HL-60 (cell line): Measurements from ENCODE around the gene ROR2.

Experiments used
- DNase-seq, 2 experiments: peaks; one replicate each; pipeline ENCODE4 v3.0.0-alpha.2; 2010 to 2020; ENCODE audit warnings: low read depth in 1 of 2, low spot score in 1 of 2
- H3K27ac ChIP-seq: fragments of 250-450 bp; sonication (Bioruptor Pico); replicated peaks from 2 replicates; pipeline ENCODE4 v1.5.1; 2020; ENCODE audit warnings: mild to moderate bottlenecking, moderate library complexity
- H3K27me3 ChIP-seq: fragments of 250-450 bp; sonication (Bioruptor Pico); 2 replicates; pipeline ENCODE4 v1.5.1; 2021; ENCODE audit warnings: mild to moderate bottlenecking, moderate library complexity; ENCODE audit not compliant: insufficient read depth, poor library complexity, severe bottlenecking
- H3K4me3 ChIP-seq: replicated peaks from 2 replicates; pipeline ENCODE4 v1.5.1; 2011; ENCODE audit warnings: mild to moderate bottlenecking, control low read depth, low read length; ENCODE audit not compliant: insufficient read depth
- GABPA ChIP-seq: IDR thresholded peaks from 2 replicates; pipeline ENCODE4 v1.6.1; 2012; ENCODE audit warnings: low read depth
- POLR2AphosphoS5 ChIP-seq: IDR thresholded peaks from 2 replicates; pipeline ENCODE4 v1.6.1; 2012; ENCODE audit warnings: low read depth
- SPI1 ChIP-seq: IDR thresholded peaks from 2 replicates; pipeline ENCODE4 v1.6.1; 2012; ENCODE audit warnings: low read depth, mild to moderate bottlenecking, borderline replicate concordance
- TF ChIP-seq, protein P1 (sequence below): IDR thresholded peaks from one replicate; pipeline ENCODE4 v1.5.1; 2011; ENCODE audit warnings: low read length, control low read depth, inconsistent platforms; ENCODE audit not compliant: insufficient read depth
- TF ChIP-seq, protein P2 (sequence below): IDR thresholded peaks from 2 replicates; pipeline ENCODE4 v1.6.1; 2012; ENCODE audit warnings: low read depth; ENCODE audit not compliant: insufficient replicate concordance

Gene ROR2

DNA sequence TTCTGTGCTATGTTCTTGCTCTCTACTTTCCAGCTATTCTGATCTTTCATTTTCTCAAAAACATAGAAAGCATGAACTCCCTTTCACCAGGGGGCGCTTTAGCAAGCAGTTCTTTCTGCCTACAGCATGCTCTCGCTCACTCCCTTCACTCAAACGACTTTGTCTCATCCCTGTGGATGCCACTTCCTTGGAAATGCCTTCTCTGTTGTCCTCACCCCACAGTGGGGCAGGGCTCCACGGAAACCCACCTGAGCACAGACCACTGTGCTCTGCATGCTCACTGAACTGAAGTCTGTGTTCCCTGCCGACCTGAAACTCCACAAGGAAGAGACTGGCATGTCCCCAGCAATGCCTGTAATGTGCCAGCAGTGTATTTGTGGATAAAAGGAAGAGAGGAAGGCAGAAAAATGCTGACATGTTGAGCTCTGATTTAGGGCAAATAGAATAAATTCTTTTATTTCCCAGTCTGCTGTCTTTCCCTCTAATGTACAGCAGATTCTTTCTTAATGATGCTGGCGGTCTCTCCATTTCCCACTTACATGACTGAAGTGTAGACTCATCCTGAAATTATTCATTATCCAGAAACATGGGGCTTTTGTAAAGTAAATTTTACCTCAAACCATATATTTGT, 4.9 kb upstream of the ROR2 start:
- H3K27ac ChIP-seq: no peak overlapping the region
- TF ChIP-seq, protein P1, sequence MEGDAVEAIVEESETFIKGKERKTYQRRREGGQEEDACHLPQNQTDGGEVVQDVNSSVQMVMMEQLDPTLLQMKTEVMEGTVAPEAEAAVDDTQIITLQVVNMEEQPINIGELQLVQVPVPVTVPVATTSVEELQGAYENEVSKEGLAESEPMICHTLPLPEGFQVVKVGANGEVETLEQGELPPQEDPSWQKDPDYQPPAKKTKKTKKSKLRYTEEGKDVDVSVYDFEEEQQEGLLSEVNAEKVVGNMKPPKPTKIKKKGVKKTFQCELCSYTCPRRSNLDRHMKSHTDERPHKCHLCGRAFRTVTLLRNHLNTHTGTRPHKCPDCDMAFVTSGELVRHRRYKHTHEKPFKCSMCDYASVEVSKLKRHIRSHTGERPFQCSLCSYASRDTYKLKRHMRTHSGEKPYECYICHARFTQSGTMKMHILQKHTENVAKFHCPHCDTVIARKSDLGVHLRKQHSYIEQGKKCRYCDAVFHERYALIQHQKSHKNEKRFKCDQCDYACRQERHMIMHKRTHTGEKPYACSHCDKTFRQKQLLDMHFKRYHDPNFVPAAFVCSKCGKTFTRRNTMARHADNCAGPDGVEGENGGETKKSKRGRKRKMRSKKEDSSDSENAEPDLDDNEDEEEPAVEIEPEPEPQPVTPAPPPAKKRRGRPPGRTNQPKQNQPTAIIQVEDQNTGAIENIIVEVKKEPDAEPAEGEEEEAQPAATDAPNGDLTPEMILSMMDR: peak; percentile 67
- TF ChIP-seq GABPA (no peak), SPI1 (no peak)
- TF ChIP-seq, protein P2, sequence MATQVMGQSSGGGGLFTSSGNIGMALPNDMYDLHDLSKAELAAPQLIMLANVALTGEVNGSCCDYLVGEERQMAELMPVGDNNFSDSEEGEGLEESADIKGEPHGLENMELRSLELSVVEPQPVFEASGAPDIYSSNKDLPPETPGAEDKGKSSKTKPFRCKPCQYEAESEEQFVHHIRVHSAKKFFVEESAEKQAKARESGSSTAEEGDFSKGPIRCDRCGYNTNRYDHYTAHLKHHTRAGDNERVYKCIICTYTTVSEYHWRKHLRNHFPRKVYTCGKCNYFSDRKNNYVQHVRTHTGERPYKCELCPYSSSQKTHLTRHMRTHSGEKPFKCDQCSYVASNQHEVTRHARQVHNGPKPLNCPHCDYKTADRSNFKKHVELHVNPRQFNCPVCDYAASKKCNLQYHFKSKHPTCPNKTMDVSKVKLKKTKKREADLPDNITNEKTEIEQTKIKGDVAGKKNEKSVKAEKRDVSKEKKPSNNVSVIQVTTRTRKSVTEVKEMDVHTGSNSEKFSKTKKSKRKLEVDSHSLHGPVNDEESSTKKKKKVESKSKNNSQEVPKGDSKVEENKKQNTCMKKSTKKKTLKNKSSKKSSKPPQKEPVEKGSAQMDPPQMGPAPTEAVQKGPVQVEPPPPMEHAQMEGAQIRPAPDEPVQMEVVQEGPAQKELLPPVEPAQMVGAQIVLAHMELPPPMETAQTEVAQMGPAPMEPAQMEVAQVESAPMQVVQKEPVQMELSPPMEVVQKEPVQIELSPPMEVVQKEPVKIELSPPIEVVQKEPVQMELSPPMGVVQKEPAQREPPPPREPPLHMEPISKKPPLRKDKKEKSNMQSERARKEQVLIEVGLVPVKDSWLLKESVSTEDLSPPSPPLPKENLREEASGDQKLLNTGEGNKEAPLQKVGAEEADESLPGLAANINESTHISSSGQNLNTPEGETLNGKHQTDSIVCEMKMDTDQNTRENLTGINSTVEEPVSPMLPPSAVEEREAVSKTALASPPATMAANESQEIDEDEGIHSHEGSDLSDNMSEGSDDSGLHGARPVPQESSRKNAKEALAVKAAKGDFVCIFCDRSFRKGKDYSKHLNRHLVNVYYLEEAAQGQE: no peak
- H3K27me3 ChIP-seq: peaks cover 7% of the 10 kb centered on the region
- H3K4me3 ChIP-seq: no peak overlapping the region
- peak in 1 of 2 experiments; percentile 62 for DNase-seq

DNA sequence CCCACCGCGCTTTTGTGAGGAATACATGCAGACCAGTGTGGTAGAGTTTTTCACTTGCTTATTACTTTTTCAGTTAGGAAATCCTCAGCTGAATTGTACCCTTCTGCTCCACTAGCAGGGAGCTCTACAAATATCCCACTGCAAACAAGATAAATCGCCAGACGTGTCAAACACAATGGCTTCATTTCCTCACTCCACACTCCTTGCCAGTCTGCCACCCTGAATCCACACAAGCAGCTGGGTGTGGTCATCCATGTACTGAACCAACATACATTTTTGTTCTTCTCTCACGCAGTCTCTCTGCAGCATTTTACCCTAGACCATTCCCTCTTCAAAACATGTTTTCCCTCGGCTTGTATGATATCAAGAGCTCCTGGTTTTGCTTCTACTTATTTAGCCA, 3.7 kb upstream of the ROR2 start:
- Histone ChIP-seq H3K27ac (no peak overlapping the region), H3K27me3 (peaks cover 16% of the 10 kb centered on the region)

DNA sequence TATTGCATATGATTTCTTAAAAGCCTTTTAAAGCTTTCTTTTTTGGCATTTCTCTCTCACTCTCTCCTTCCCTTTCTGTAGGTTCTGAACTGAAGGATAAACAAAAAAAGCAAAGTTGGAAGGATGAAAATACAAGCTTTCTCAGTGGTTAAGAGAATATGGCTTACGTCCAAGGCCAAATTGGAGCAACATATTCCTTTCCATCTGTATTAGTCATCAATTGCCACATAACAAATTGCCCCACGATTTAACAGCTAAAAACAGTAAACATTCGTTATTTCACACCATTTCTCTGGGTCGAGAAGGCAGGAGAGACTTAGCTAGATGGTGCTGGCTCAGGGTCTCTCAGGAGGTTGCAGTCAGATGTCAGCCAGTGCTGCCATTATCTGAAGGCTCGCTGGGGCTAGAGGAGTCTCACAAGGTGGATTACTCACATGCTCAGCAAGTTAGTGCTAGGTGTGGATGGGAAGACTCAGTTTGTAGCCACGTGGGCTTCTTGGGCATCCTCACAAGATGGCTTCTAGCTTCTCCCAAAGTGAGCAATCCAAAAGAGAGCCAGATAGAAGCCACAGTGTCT, 2.0 kb upstream of the ROR2 start:
- no peak overlapping the region for H3K4me3 ChIP-seq
- DNase-seq: peak; percentile 29 to 43
- H3K27me3 ChIP-seq: peaks cover 28% of the 10 kb centered on the region
- TF ChIP-seq SPI1 (no peak), POLR2AphosphoS5 (no peak), GABPA (no peak)
- TF ChIP-seq, protein P2: no peak
- TF ChIP-seq, protein P1: no peak
- peak overlapping the region; percentile 27; the same call in 1 of the 2 replicates for H3K27ac ChIP-seq

More for the DNA sequence above, 3.7 kb upstream of the ROR2 start:
- H3K4me3 ChIP-seq: no peak overlapping the region
- no peak for DNase-seq
- TF ChIP-seq, protein P2: no peak
- TF ChIP-seq, protein P1: no peak
- TF ChIP-seq SPI1 (no peak), GABPA (no peak), POLR2AphosphoS5 (no peak)
